Upper lobe of left lung (tissue), 6 donors: ENCODE results near the gene KDM3A. TPM values are rescaled to one million over a fixed set of nuclear protein-coding genes. Genes with fewer than 3 reads are reported as not detected.
A peak's percentile ranks its signal among the peaks of the same experiment; 100 is the strongest.

Experiments used
- ATAC-seq, 2 donors: fragments of 200-7000 bp; cut with Tn5 transposase; one replicate each; pipeline ENCODE4 v1.9.1; 2022; ENCODE audit warnings: mild to moderate bottlenecking in 2 of 2, moderate library complexity in 2 of 2; ENCODE audit not compliant: low FRiP score in 2 of 2
- DNase-seq, 2 donors: peaks; one replicate each; pipeline ENCODE4 v3.0.0-alpha.2; 2019 to 2020
- H3K27ac ChIP-seq, 4 donors: fragments of 200-600 bp; sonication (generic); one replicate each; pipeline ENCODE4 v1.5.1; 2016 to 2019
- H3K27me3 ChIP-seq, 4 donors: fragments of 200-600 bp; sonication (generic); one replicate each; pipeline ENCODE4 v1.5.1; 2017 to 2019
- H3K36me3 ChIP-seq, 4 donors: fragments of 200-600 bp; sonication (generic); one replicate each; pipeline ENCODE4 v1.5.1; 2016 to 2019
- H3K4me1 ChIP-seq, 4 donors: fragments of 200-600 bp; sonication (generic); one replicate each; pipeline ENCODE4 v1.5.1; 2018 to 2019
- H3K4me3 ChIP-seq, 4 donors: fragments of 200-600 bp; sonication (generic); one replicate each; pipeline ENCODE4 v1.5.1; 2017 to 2019; ENCODE audit warnings: mild to moderate bottlenecking in 2 of 4, moderate library complexity in 1 of 4
- H3K9me3 ChIP-seq, 4 donors: fragments of 200-600 bp; sonication (generic); one replicate each; pipeline ENCODE4 v1.5.1; 2018 to 2019
- EP300 ChIP-seq, 4 donors: sonication (generic); formaldehyde crosslinking; IDR thresholded peaks; one replicate each; pipeline ENCODE4 v1.5.1; 2017; ENCODE audit warnings: antibody characterized with exemption in 4 of 4, control low read depth in 2 of 4
- POLR2A ChIP-seq, 4 donors: fragments of 450-650 bp; IDR thresholded peaks; one replicate each; pipeline ENCODE4 v1.5.1; 2016 to 2017; ENCODE audit warnings: antibody characterized with exemption in 4 of 4, mild to moderate bottlenecking in 2 of 4
- POLR2AphosphoS5 ChIP-seq, 2 donors: sonication (generic); formaldehyde crosslinking; IDR thresholded peaks; one replicate each; pipeline ENCODE4 v1.5.1; 2017; ENCODE audit warnings: antibody characterized with exemption in 2 of 2
- WGBS, 2 donors: methylation state at CpG; one replicate each; pipeline ENCODE4 v1.1.5; 2017 to 2018; 5-methylcytosine and 5-hydroxymethylcytosine counted together
- total RNA-seq, 6 donors: library from RNA; depleted of rRNA in 4 of 6; stranded (reverse); fragments of >200 nt in 4 of 6; gene quantifications; one replicate each; pipeline versions ENCODE4 v1.1.0 to v1.2.1, GENCODE V29; 2016 to 2021
- TF ChIP-seq, protein P1 (sequence below), 6 experiments: fragments of 450-650 bp in 4 of 6; fragments of 200-600 bp in 2 of 6; sonication (generic) in 2 of 6; IDR thresholded peaks; one replicate each; pipeline ENCODE4 v1.5.1; 2016 to 2019; ENCODE audit warnings: antibody characterized with exemption in 6 of 6
- donor health status: DM: no; HTN: no; CAD: no; lungs with moderate emphysema.
- donor health status: DM: no; HTN: yes; CAD: no; lungs with severe emphysema.

Gene KDM3A
- total RNA-seq, 6 donors from 2014 or later: 24.9 to 68.9 (median 44.5) TPM

- ATAC-seq (no peak), DNase-seq (no peak)
- Histone ChIP-seq H3K27me3 (no peaks in the 10 kb centered on the region), H3K4me1 (peaks cover 35 to 47% (median 41%) of the 10 kb centered on the region in 4 donors), H3K36me3 (peaks cover 0 to 13% (median 3%) of the 10 kb centered on the region in 4 donors), H3K9me3 (peaks cover 13 to 19% (median 15%) of the 10 kb centered on the region in 4 donors), H3K4me3 (peak overlapping the region in 1 of 4 donors; percentile 92), H3K27ac (peak overlapping the region in 2 of 4 donors; percentile 7 to 97)
- WGBS, 2 donors: 72 to 73% methylated on average over 7 of the region's 7 CpGs
- no peak for TF ChIP-seq POLR2AphosphoS5 (IDR thresholded peaks at IDR 0.05)
- TF ChIP-seq, protein P1, sequence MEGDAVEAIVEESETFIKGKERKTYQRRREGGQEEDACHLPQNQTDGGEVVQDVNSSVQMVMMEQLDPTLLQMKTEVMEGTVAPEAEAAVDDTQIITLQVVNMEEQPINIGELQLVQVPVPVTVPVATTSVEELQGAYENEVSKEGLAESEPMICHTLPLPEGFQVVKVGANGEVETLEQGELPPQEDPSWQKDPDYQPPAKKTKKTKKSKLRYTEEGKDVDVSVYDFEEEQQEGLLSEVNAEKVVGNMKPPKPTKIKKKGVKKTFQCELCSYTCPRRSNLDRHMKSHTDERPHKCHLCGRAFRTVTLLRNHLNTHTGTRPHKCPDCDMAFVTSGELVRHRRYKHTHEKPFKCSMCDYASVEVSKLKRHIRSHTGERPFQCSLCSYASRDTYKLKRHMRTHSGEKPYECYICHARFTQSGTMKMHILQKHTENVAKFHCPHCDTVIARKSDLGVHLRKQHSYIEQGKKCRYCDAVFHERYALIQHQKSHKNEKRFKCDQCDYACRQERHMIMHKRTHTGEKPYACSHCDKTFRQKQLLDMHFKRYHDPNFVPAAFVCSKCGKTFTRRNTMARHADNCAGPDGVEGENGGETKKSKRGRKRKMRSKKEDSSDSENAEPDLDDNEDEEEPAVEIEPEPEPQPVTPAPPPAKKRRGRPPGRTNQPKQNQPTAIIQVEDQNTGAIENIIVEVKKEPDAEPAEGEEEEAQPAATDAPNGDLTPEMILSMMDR (IDR thresholded peaks at IDR 0.05): no peak
- no peak for TF ChIP-seq EP300 (IDR thresholded peaks at IDR 0.05)
- TF ChIP-seq POLR2A (IDR thresholded peaks at IDR 0.05): no peak
These were observed 2.6 kb downstream of the KDM3A start for GRCh38 chr2:86443631-86444350.

GRCh38 chr2:86445436-86445835 is 4.3 kb downstream of the KDM3A start:
- peaks cover 0 to 26% (median 8%) of the 10 kb centered on the region in 4 donors for H3K36me3 ChIP-seq
- H3K27me3 ChIP-seq: no peaks in the 10 kb centered on the region
- WGBS, 2 donors: 79 to 80% methylated on average over 4 of the region's 4 CpGs
- H3K4me3 ChIP-seq: no peak overlapping the region
- peaks cover 40 to 59% (median 49%) of the 10 kb centered on the region in 4 donors for H3K4me1 ChIP-seq
- ATAC-seq (no peak), DNase-seq (no peak)
- peak overlapping the region in 1 of 4 donors; percentile 7 for H3K27ac ChIP-seq
- TF ChIP-seq POLR2A (IDR thresholded peaks at IDR 0.05): no peak
- no peak for TF ChIP-seq EP300 (IDR thresholded peaks at IDR 0.05)
- TF ChIP-seq, protein P1 (IDR thresholded peaks at IDR 0.05): no peak
- H3K9me3 ChIP-seq: peaks cover 0 to 3% (median under 1%) of the 10 kb centered on the region in 4 donors

DNA sequence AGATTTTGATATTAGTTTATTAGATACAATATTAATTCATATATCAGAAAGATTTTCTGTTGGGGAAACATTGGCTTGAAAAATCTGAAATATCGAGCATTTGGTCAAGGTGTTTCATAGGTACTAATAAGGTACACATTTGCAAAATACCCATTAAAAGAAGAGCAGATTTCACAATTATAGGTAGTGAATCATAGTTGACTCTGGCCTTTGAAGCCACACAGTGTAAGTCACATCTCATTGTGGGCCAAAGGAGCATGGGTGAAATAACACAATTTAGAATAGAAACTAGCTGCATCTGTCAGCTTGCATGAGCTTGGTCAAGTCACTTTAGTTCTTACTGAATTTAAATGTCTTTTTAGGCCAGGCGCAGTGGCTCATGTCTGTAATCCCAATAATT is 4.9 kb downstream of the KDM3A start:
- ATAC-seq (no peak), DNase-seq (no peak)
- peaks cover 40 to 59% (median 49%) of the 10 kb centered on the region in 4 donors for H3K4me1 ChIP-seq
- no peak overlapping the region for H3K4me3 ChIP-seq
- no peaks in the 10 kb centered on the region for H3K9me3 ChIP-seq
- 91 to 93% methylated on average over 2 of the region's 2 CpGs for WGBS, 2 donors
- H3K27ac ChIP-seq: no peak overlapping the region
- no peak for TF ChIP-seq POLR2AphosphoS5 (IDR thresholded peaks at IDR 0.05)
- TF ChIP-seq EP300 (IDR thresholded peaks at IDR 0.05): no peak
- no peak for TF ChIP-seq POLR2A (IDR thresholded peaks at IDR 0.05)
- TF ChIP-seq, protein P1 (IDR thresholded peaks at IDR 0.05): no peak
- H3K27me3 ChIP-seq: no peaks in the 10 kb centered on the region
- peaks cover 5 to 33% (median 13%) of the 10 kb centered on the region in 4 donors for H3K36me3 ChIP-seq

- no peak for TF ChIP-seq POLR2A (IDR thresholded peaks at IDR 0.05)
- Histone ChIP-seq H3K27ac (peak overlapping the region in 1 of 4 donors; percentile 4), H3K27me3 (no peaks in the 10 kb centered on the region), H3K4me1 (peaks cover 13 to 23% (median 17%) of the 10 kb centered on the region in 4 donors), H3K9me3 (no peaks in the 10 kb centered on the region), H3K36me3 (peaks cover 36 to 87% (median 51%) of the 10 kb centered on the region in 4 donors), H3K4me3 (no peak overlapping the region)
- WGBS, 2 donors: 13 to 41% methylated on average over 2 of the region's 2 CpGs
- ATAC-seq (peak in 1 of 2 donors; percentile 43), DNase-seq (peak in 1 of 2 donors; percentile 32)
These were observed 12.7 kb downstream of the KDM3A start for GRCh38 chr2:86453836-86454235.

GRCh38 chr2:86454238-86454637 is 13.1 kb downstream of the KDM3A start:
- no peak for ATAC-seq
- Histone ChIP-seq H3K36me3 (peaks cover 36 to 90% (median 52%) of the 10 kb centered on the region in 4 donors), H3K4me3 (no peak overlapping the region), H3K4me1 (peaks cover 11 to 19% (median 14%) of the 10 kb centered on the region in 4 donors), H3K9me3 (no peaks in the 10 kb centered on the region), H3K27me3 (no peaks in the 10 kb centered on the region), H3K27ac (peak overlapping the region in 1 of 4 donors; percentile 4)
- TF ChIP-seq POLR2A (IDR thresholded peaks at IDR 0.05) (no peak), EP300 (IDR thresholded peaks at IDR 0.05) (no peak), POLR2AphosphoS5 (IDR thresholded peaks at IDR 0.05) (no peak)
- TF ChIP-seq, protein P1 (IDR thresholded peaks at IDR 0.05): no peak
- DNase-seq: no peak
